Measurements from ENCODE around the gene DSP.

The DSP gene

GRCh38 chr6:7594579-7595125 is 53.2 kb downstream of the DSP start:
- no peak for DNase-seq

- no peak for DNase-seq
These were observed 62.5 kb downstream of the DSP start for GRCh38 chr6:7604003-7604402.

GRCh38 chr6:7604506-7604905 is 63.0 kb downstream of the DSP start:
- DNase-seq, result no peak

- no peak for DNase-seq
These were observed 74.3 kb downstream of the DSP start for GRCh38 chr6:7615611-7616383.

GRCh38 chr6:7617801-7618764 is 76.6 kb downstream of the DSP start:
- no peak for DNase-seq

GRCh38 chr6:7621761-7622160 is 80.3 kb downstream of the DSP start:
- no peak for DNase-seq

GRCh38 chr6:7624796-7625710 is 83.6 kb downstream of the DSP start:
- DNase-seq, result no peak

GRCh38 chr6:7628479-7628878 is 87.0 kb downstream of the DSP start:
- no peak for DNase-seq

GRCh38 chr6:7628909-7629308 is 87.4 kb downstream of the DSP start:
- DNase-seq, result no peak

- no peak for DNase-seq
These were observed 87.8 kb downstream of the DSP start for GRCh38 chr6:7629321-7629720.

- no peak for DNase-seq
These were observed 89.3 kb downstream of the DSP start for GRCh38 chr6:7630792-7631191.

GRCh38 chr6:7631466-7631865 is 90.0 kb downstream of the DSP start:
- no peak for DNase-seq

GRCh38 chr6:7632501-7633290 is 91.2 kb downstream of the DSP start:
- no peak for DNase-seq

GRCh38 chr6:7633361-7633760 is 91.9 kb downstream of the DSP start:
- DNase-seq, result no peak

GRCh38 chr6:7636151-7636550 is 94.7 kb downstream of the DSP start:
- DNase-seq, result no peak
